ENCODE data around the gene PNO1.
"Not testable (repeated sequence)": the region's sequence is repeated elsewhere in the genome, so short reads cannot be mapped to it uniquely, and the experiment has no call there.

PNO1 gene

GRCh38 chr2:68157402-68158133, at the start of gene PNO1:
TSS of gene PNO1 (plus strand) at chr2:68157888. CDS start at chr2:68157935, 47 bp downstream.
- CTCF ChIA-PET, result interaction anchor here (1.3 to 1.4 kb wide), 2 partner anchors 29 to 31 kb away, joined by 3 to 6 read pairs; no protein-coding TSS in a partner anchor
- peak within 1 kb of the TSS; percentile 95 for H3K27ac Mint-ChIP-seq
- H3K9me3 Mint-ChIP-seq, result no peaks in the 10 kb centered on the region

DNA sequence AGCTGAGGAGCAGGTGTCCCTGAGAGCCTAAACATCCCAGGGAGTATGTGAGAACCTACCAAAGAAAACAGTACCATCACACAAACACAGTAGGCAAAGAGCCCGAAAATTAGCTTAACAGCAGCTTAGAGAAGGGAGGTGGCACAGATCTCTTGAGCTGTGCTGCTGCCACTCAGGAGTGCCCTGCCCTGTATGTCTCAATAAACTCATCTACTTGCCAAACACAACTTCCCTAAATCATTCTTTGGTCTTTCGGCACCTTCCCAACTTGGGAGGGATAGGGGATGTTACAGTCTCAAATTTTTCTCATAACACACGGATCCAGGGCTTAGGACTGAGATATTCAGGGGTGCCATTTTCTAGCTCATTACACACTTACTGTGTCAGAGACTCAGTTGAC, 49.6 kb upstream of the PNO1 start:
- no peaks in the 10 kb centered on the region for H3K4me1 Mint-ChIP-seq
- H3K9me3 Mint-ChIP-seq, result peaks cover 14% of the 10 kb centered on the region
- no peaks in the 10 kb centered on the region for H3K27me3 Mint-ChIP-seq
- no peak for DNase-seq
- CTCF ChIA-PET, result interaction anchor here (0.6 to 3.8 kb wide), 4 partner anchors 14 to 184 kb away, joined by 3 to 12 read pairs (median 4); no protein-coding TSS in a partner anchor
- peaks cover 5% of the 10 kb centered on the region for H3K36me3 Mint-ChIP-seq
- H3K27ac Mint-ChIP-seq, result no peak overlapping the region
- H3K4me3 Mint-ChIP-seq, result no peak overlapping the region

More at GRCh38 chr2:68157402-68158133, at the start of gene PNO1:
- H3K4me3 Mint-ChIP-seq, result peak within 1 kb of the TSS; percentile 91
- peak; percentile 98 for DNase-seq
- peaks cover 46% of the 10 kb centered on the region for H3K4me1 Mint-ChIP-seq
- H3K36me3 Mint-ChIP-seq, result peaks cover 24% of the 10 kb centered on the region
- no peaks in the 10 kb centered on the region for H3K27me3 Mint-ChIP-seq

DNA sequence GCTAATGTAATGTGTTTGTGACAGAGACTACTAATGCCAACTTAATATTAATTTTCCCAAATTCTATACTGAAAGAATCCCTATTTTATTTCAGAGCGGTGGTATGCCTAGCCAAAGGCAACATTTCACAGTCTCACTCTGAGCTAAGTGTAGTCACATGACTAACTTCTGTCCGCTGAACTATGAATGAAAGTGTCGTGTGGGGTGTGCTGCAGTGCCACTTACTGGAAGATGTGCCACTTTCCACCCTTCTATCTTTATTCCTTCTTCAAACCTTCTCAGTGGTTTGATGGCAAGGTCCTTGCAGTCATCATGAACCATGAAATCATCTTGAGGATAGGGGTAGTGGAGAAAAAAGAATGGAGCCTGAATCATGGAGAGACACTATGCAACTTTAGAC, 47.6 kb upstream of the PNO1 start:
- no peak for DNase-seq
- H3K9me3 Mint-ChIP-seq, result peaks cover 12% of the 10 kb centered on the region
- peaks cover 5% of the 10 kb centered on the region for H3K36me3 Mint-ChIP-seq
- no peak overlapping the region for H3K27ac Mint-ChIP-seq
- H3K4me3 Mint-ChIP-seq, result no peak overlapping the region
- H3K4me1 Mint-ChIP-seq, result no peaks in the 10 kb centered on the region
- CTCF ChIA-PET, result interaction anchor here (3.8 kb wide), 1 partner anchor 12 kb away, joined by 12 read pairs; no protein-coding TSS in a partner anchor
- no peaks in the 10 kb centered on the region for H3K27me3 Mint-ChIP-seq

DNA sequence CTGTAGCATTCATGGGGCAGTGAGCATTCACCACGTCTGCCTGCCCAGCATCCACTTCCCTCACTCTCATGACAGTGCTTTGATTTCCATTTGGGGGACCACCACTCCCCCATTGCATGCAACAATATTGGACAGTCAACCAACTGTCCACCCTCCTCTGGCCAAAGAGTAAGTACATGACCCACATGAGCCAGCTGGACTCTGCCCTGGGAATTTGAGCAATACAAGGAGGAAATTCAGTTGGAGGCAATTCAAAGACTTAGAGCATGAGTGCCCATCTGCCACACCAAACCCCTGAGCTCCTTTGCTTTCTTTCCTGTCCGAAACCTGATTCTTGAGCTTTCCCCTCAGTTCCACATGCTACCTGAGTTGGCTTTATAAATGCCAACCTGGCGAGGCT, 41.7 kb upstream of the PNO1 start:
- no peak for DNase-seq
- no peaks in the 10 kb centered on the region for H3K9me3 Mint-ChIP-seq
- no peaks in the 10 kb centered on the region for H3K27me3 Mint-ChIP-seq
- CTCF ChIA-PET, result no interaction called here
- no peak overlapping the region for H3K27ac Mint-ChIP-seq
- no peaks in the 10 kb centered on the region for H3K36me3 Mint-ChIP-seq
- no peak overlapping the region for H3K4me3 Mint-ChIP-seq
- no peaks in the 10 kb centered on the region for H3K4me1 Mint-ChIP-seq

DNA sequence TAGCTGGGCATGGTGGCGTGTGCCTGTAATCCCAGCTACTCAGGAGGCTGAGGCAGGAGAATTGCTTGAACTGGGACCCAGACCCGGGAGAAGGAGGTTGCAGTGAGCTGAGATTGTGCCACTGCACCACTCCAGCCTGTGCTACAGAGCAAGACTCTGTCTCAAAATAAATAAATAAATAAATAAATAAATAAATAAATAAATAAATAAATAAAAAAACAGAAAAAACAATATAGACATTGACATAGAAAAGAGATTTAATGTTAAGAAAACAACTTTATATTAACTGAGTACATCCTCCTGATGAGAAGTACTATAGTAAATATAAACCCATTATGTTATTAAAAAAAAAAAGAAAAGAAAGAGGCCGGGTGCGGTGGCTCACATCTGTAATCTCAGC, 39.8 kb upstream of the PNO1 start:
- H3K4me3 Mint-ChIP-seq, DNase-seq, H3K36me3 Mint-ChIP-seq, CTCF ChIA-PET, H3K4me1 Mint-ChIP-seq, H3K9me3 Mint-ChIP-seq, H3K27me3 Mint-ChIP-seq, H3K27ac Mint-ChIP-seq: not testable (repeated sequence)

- Mint-ChIP-seq H3K4me3 (no peak overlapping the region), H3K27ac (no peak overlapping the region), H3K36me3 (no peaks in the 10 kb centered on the region), H3K27me3 (peaks cover 4% of the 10 kb centered on the region), H3K4me1 (peaks cover 2% of the 10 kb centered on the region), H3K9me3 (no peaks in the 10 kb centered on the region)
- DNase-seq, result no peak
- CTCF ChIA-PET, result no interaction called here
Observed at GRCh38 chr2:68118816-68119215, 38.9 kb upstream of the PNO1 start.

- peaks cover 2% of the 10 kb centered on the region for H3K4me1 Mint-ChIP-seq
- no peaks in the 10 kb centered on the region for H3K36me3 Mint-ChIP-seq
- H3K9me3 Mint-ChIP-seq, result no peaks in the 10 kb centered on the region
- DNase-seq, result no peak
- CTCF ChIA-PET, result interaction anchor here (1.4 to 8.5 kb wide), 2 partner anchors 164 to 173 kb away, joined by 4 to 82 read pairs; no protein-coding TSS in a partner anchor
- no peak overlapping the region for H3K4me3 Mint-ChIP-seq
- peaks cover 4% of the 10 kb centered on the region for H3K27me3 Mint-ChIP-seq
- no peak overlapping the region for H3K27ac Mint-ChIP-seq
Observed at GRCh38 chr2:68119504-68119903, 38.2 kb upstream of the PNO1 start.

- CTCF ChIA-PET, result interaction anchor here (0.8 to 8.5 kb wide), 34 partner anchors 8 to 320 kb away, joined by 3 to 82 read pairs (median 4); partner anchors contain the start of gene PPP3R1
- Mint-ChIP-seq H3K4me1 (peaks cover 2% of the 10 kb centered on the region), H3K27me3 (peaks cover 4% of the 10 kb centered on the region), H3K4me3 (no peak overlapping the region), H3K9me3 (no peaks in the 10 kb centered on the region), H3K36me3 (no peaks in the 10 kb centered on the region), H3K27ac (no peak overlapping the region)
- peak; percentile 84 for DNase-seq
Observed at GRCh38 chr2:68121873-68122679, 35.6 kb upstream of the PNO1 start.

GRCh38 chr2:68122680-68122964, 35.1 kb upstream of the PNO1 start:
- CTCF ChIA-PET, result interaction anchor here (0.8 to 8.5 kb wide), 35 partner anchors 9 to 319 kb away, joined by 3 to 82 read pairs (median 4); partner anchors contain the start of gene PPP3R1
- no peak for DNase-seq
- no peaks in the 10 kb centered on the region for H3K36me3 Mint-ChIP-seq
- no peaks in the 10 kb centered on the region for H3K9me3 Mint-ChIP-seq
- H3K27me3 Mint-ChIP-seq, result peaks cover 4% of the 10 kb centered on the region
- H3K4me1 Mint-ChIP-seq, result peaks cover 2% of the 10 kb centered on the region
- H3K27ac Mint-ChIP-seq, result no peak overlapping the region
- no peak overlapping the region for H3K4me3 Mint-ChIP-seq

DNA sequence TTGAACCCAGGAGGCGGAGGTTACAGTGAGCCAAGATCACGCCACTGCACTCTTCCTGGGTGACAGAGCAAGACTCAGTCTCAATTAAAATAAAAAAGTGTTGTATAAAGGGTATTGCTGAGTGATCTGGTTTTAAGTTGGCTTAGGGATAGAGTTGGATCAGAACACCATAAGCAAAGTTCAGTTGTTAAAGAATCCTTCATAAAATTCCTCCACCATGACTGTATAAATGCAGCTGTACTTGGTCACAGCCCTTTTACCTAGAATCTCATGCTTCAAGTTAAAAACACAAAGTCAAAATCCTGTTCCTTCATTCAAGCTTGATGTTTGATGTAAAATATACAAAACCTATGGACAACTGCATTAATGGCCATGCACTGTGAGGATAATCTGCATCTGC, 33.4 kb upstream of the PNO1 start:
- no peak overlapping the region for H3K4me3 Mint-ChIP-seq
- DNase-seq, result no peak
- no peaks in the 10 kb centered on the region for H3K36me3 Mint-ChIP-seq
- H3K27me3 Mint-ChIP-seq, result peaks cover 4% of the 10 kb centered on the region
- no peaks in the 10 kb centered on the region for H3K9me3 Mint-ChIP-seq
- CTCF ChIA-PET, result interaction anchor here (1.2 to 8.5 kb wide), 2 partner anchors 160 to 168 kb away, joined by 5 to 82 read pairs; no protein-coding TSS in a partner anchor
- no peak overlapping the region for H3K27ac Mint-ChIP-seq
- H3K4me1 Mint-ChIP-seq, result peaks cover 2% of the 10 kb centered on the region

DNA sequence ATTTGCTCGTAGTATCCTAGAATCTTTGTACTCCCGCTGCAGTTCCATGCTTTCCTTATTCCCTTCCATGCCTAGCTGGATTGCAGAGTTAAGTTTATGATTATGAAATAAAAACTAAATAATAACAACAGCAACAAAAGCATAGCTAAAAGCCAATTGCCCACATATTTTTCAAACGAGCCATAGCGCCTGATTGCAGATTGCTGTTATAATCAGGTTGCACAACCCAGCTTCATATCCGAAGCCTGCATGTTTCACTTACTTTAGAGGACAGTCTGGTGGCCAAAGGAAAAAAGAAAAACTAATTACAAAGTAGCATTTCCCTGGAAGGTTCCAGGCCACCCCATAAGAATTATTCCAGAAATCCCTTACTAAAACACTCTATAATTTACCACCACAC, 31.9 kb upstream of the PNO1 start:
- Mint-ChIP-seq H3K4me1 (peaks cover 2% of the 10 kb centered on the region), H3K9me3 (no peaks in the 10 kb centered on the region), H3K27ac (no peak overlapping the region), H3K4me3 (no peak overlapping the region), H3K27me3 (peaks cover 4% of the 10 kb centered on the region), H3K36me3 (peaks cover 2% of the 10 kb centered on the region)
- CTCF ChIA-PET, result interaction anchor here (8.5 kb wide), 1 partner anchor 158 kb away, joined by 82 read pairs; no protein-coding TSS in a partner anchor
- no peak for DNase-seq

GRCh38 chr2:68126561-68126960, 31.1 kb upstream of the PNO1 start:
- no peak for DNase-seq
- Mint-ChIP-seq H3K27me3 (peaks cover 4% of the 10 kb centered on the region), H3K9me3 (no peaks in the 10 kb centered on the region), H3K4me3 (no peak overlapping the region), H3K4me1 (peaks cover 2% of the 10 kb centered on the region), H3K27ac (no peak overlapping the region), H3K36me3 (peaks cover 2% of the 10 kb centered on the region)
- CTCF ChIA-PET, result interaction anchor here (8.5 kb wide), 1 partner anchor 157 kb away, joined by 82 read pairs; no protein-coding TSS in a partner anchor

GRCh38 chr2:68127358-68128242, 30.1 kb upstream of the PNO1 start:
- H3K36me3 Mint-ChIP-seq, result peaks cover 2% of the 10 kb centered on the region
- no peak overlapping the region for H3K27ac Mint-ChIP-seq
- CTCF ChIA-PET, result interaction anchor here (8.5 kb wide), 1 partner anchor 156 kb away, joined by 82 read pairs; no protein-coding TSS in a partner anchor

More at GRCh38 chr2:68127358-68128242, 30.1 kb upstream of the PNO1 start:
- Mint-ChIP-seq H3K27me3 (peaks cover under 1% of the 10 kb centered on the region), H3K4me1 (no peaks in the 10 kb centered on the region), H3K9me3 (no peaks in the 10 kb centered on the region), H3K4me3 (no peak overlapping the region)
- no peak for DNase-seq
